GM12878 (cell line): ENCODE data around the gene ATXN2. TPM values are rescaled to one million over a fixed set of nuclear protein-coding genes. Genes with fewer than 3 reads are reported as not detected.

Source experiments
- ATF2 ChIP-seq: IDR thresholded peaks from 2 replicates; pipeline ENCODE4 v1.6.1; 2012; ENCODE audit warnings: low read length, inconsistent platforms
- CBFB ChIP-seq: IDR thresholded peaks from 2 replicates; pipeline ENCODE4 v1.6.1; 2016; ENCODE audit warnings: antibody characterized with exemption, low read depth
- CHD2 ChIP-seq: IDR thresholded peaks from 2 replicates; pipeline ENCODE4 v1.6.1; 2011; ENCODE audit warnings: low read depth, low read length, improper control_type of control experiment, borderline replicate concordance
- ELK1 ChIP-seq: IDR thresholded peaks from 2 replicates; pipeline ENCODE4 v1.6.1; 2012; ENCODE audit warnings: low read depth, low read length, improper control_type of control experiment
- HDGF ChIP-seq: fragments of 450-650 bp; IDR thresholded peaks from 2 replicates; pipeline ENCODE4 v1.6.1; 2016; ENCODE audit warnings: antibody characterized with exemption
- HSF1 ChIP-seq: fragments of 150-350 bp; IDR thresholded peaks from 2 replicates; pipeline ENCODE4 v1.6.1; 2014; ENCODE audit warnings: mild to moderate bottlenecking, low read depth, low read length
- IKZF1 ChIP-seq: fragments of 450-650 bp; conservative IDR thresholded peaks from 2 replicates; pipeline ENCODE4 v1.6.1; 2017; ENCODE audit warnings: antibody characterized with exemption, mild to moderate bottlenecking
- IRF3 ChIP-seq: fragments of 450-650 bp; IDR thresholded peaks from 2 replicates; pipeline ENCODE4 v1.6.1; 2014; ENCODE audit warnings: mild to moderate bottlenecking
- IRF4 ChIP-seq: IDR thresholded peaks from 2 replicates; pipeline ENCODE4 v1.6.1; 2011; ENCODE audit warnings: low read depth, low read length
- MEF2A ChIP-seq: IDR thresholded peaks from 2 replicates; pipeline ENCODE4 v1.6.1; 2011; ENCODE audit warnings: low read depth, mild to moderate bottlenecking, low read length, moderate library complexity; ENCODE audit not compliant: insufficient read depth
- MTA2 ChIP-seq: fragments of 450-650 bp; IDR thresholded peaks from 2 replicates; pipeline ENCODE4 v1.6.1; 2016; ENCODE audit warnings: low read depth, mild to moderate bottlenecking, moderate library complexity
- MXI1 ChIP-seq: fragments of 150-350 bp; IDR thresholded peaks from 2 replicates; pipeline ENCODE4 v1.6.1; 2011; ENCODE audit warnings: low read depth, mild to moderate bottlenecking, inconsistent platforms, low read length, improper control_type of control experiment
- NFIC ChIP-seq: IDR thresholded peaks from 2 replicates; pipeline ENCODE4 v1.6.1; 2012; ENCODE audit warnings: low read depth, mild to moderate bottlenecking, inconsistent platforms, low read length, moderate library complexity
- NR2C1 ChIP-seq: fragments of 450-650 bp; IDR thresholded peaks from 2 replicates; pipeline ENCODE4 v1.6.1; 2017; ENCODE audit warnings: antibody characterized with exemption, mild to moderate bottlenecking, moderate library complexity
- NR2C2 ChIP-seq: IDR thresholded peaks from 2 replicates; pipeline ENCODE4 v1.6.1; 2011; ENCODE audit warnings: borderline replicate concordance, low read depth; ENCODE audit not compliant: control insufficient read depth, insufficient read length
- POLR2AphosphoS2 ChIP-seq: IDR thresholded peaks from 2 replicates; pipeline ENCODE4 v1.6.1; 2011; ENCODE audit warnings: low read depth, mild to moderate bottlenecking, low read length, improper control_type of control experiment, moderate library complexity
- POU2F2 ChIP-seq: IDR thresholded peaks from 3 replicates; pipeline ENCODE4 v1.6.1; 2011; ENCODE audit warnings: low read depth, mild to moderate bottlenecking, low read length, borderline replicate concordance
- RAD51 ChIP-seq: fragments of 450-650 bp; IDR thresholded peaks from 2 replicates; pipeline ENCODE4 v1.6.1; 2016; ENCODE audit warnings: moderate library complexity, mild to moderate bottlenecking, inconsistent platforms
- RUNX3 ChIP-seq: IDR thresholded peaks from 2 replicates; pipeline ENCODE4 v1.6.1; 2012; ENCODE audit warnings: low read length, inconsistent platforms
- SMAD5 ChIP-seq: IDR thresholded peaks from 2 replicates; pipeline ENCODE4 v1.6.1; 2016; ENCODE audit warnings: antibody characterized with exemption, low read depth
- YBX1 ChIP-seq: fragments of 450-650 bp; IDR thresholded peaks from 2 replicates; pipeline ENCODE4 v1.6.1; 2016; ENCODE audit warnings: antibody characterized with exemption
- ZBTB11 ChIP-seq: fragments of 450-650 bp; formaldehyde crosslinking; IDR thresholded peaks from 2 replicates; pipeline ENCODE4 v1.5.0; 2022; ENCODE audit warnings: mild to moderate bottlenecking, missing genetic modification characterization
- ZNF217 ChIP-seq: fragments of 450-650 bp; IDR thresholded peaks from 2 replicates; pipeline ENCODE4 v1.6.1; 2017; ENCODE audit warnings: antibody characterized with exemption, mild to moderate bottlenecking
- polyA plus RNA-seq, 11 experiments: library from polyadenylated mRNA; depleted of rRNA in 4 of 11; unstranded in 6 of 11; stranded (reverse) in 5 of 11; fragments of >200 nt; fragmentation: Nextera tagmentation in 4 of 11; fragmentation: Illumina TruSeq in 1 of 11; extraction: Ambion mirVana in 4 of 11; extraction: Trizol in 1 of 11; gene quantifications; 1 replicate in 1 of 11; 2 replicates in 10 of 11; pipeline versions ENCODE4 v1.2.1 to v1.2.3, GENCODE V29; 2011 to 2016; ENCODE audit warnings: inconsistent platforms in 2 of 11, missing spikeins in 2 of 11, low read depth in 1 of 11
- total RNA-seq, 4 experiments: library from RNA; depleted of rRNA in 3 of 4; stranded (reverse); fragments of >200 nt in 3 of 4; fragmentation: Illumina TruSeq in 1 of 4; extraction: Trizol in 1 of 4; gene quantifications; 2 replicates each; pipeline versions ENCODE4 v1.2.1 to v1.2.3, GENCODE V29; 2013 to 2021

ATXN2 gene
- total and polyA plus RNA-seq, 10 of the 15 experiments (the other 5 are each of a cell fraction or from before 2014, with no cell fraction given), result 8.8 to 31.5 (median 19.0) TPM

GRCh38 chr12:111599453-111600204, 514 bp upstream of the ATXN2 start (continued):
- TF ChIP-seq ZBTB11 (CRISPR knock-in tag) (peak; percentile 44; the same call in 1 of the 2 replicates), NR2C2 (no peak), POU2F2 (peak; percentile 68; the same call in 1 of the 3 replicates), ATF2 (no peak), NR2C1 (peak; percentile 90), HDGF (peak; percentile 73; the same call in 1 of the 2 replicates), MXI1 (peak; percentile 94), ELK1 (peak; percentile 92), CHD2 (peak; percentile 86), CBFB (peak; percentile 61; the same call in 1 of the 2 replicates), SMAD5 (0 out of 2 replicates have a peak, but pooled peaks have one; percentile 54), RUNX3 (peak; percentile 54; the same call in 1 of the 2 replicates), ZNF217 (peak; percentile 64), RAD51 (peak; percentile 69), MEF2A (no peak), IRF4 (0 out of 2 replicates have a peak, but pooled peaks have one; percentile 21), YBX1 (no peak), HSF1 (no peak), POLR2AphosphoS2 (peak; percentile 75; the same call in 1 of the 2 replicates), IKZF1 (peak; percentile 94), NFIC (no peak), IRF3 (no peak), MTA2 (0 out of 2 replicates have a peak, but pooled peaks have one; percentile 7)
